ENCODE data around the gene STEAP3. TPM values are rescaled to one million over a fixed set of nuclear protein-coding genes. Genes with fewer than 3 reads are reported as not detected.

STEAP3 gene
- total RNA-seq (10 to 100 TPM in 3 of 5 donors, 1 to 10 TPM in 2; 5.3 to 56.7 (median 37.4) TPM), polyA plus RNA-seq (10 to 100 TPM in 2 of 3 donors, 1 to 10 TPM in 1; 2.9 to 12.8 (median 12.5) TPM)
- long read RNA-seq, donor 1, partial matches to known transcripts: 0 of 1 reads
- long read RNA-seq, donor 1, other reads (novel, unspliced or antisense): 0 of 1 reads
- long read RNA-seq, donor 2, partial matches to known transcripts: 0 of 2 reads
- long read RNA-seq, donor 2, other reads (novel, unspliced or antisense): 0 of 2 reads
- long read RNA-seq, donor 3, full-length matches to known transcripts: 1 of 1 reads
- long read RNA-seq, donor 3, partial matches to known transcripts: 0 of 1 reads
- long read RNA-seq, donor 3, other reads (novel, unspliced or antisense): 0 of 1 reads
- long read RNA-seq, donor 4: 0 reads
- long read RNA-seq, donor 5, partial matches to known transcripts: 0 of 2 reads
- long read RNA-seq, donor 5, other reads (novel, unspliced or antisense): 0 of 2 reads
- long read RNA-seq, donor 6: 0 reads
- long read RNA-seq, donor 7, full-length matches to known transcripts: 3 of 3 reads
- long read RNA-seq, donor 7, partial matches to known transcripts: 0 of 3 reads
- long read RNA-seq, donor 7, other reads (novel, unspliced or antisense): 0 of 3 reads
- long read RNA-seq, donor 8, full-length matches to known transcripts: 8 of 8 reads
- long read RNA-seq, donor 8, partial matches to known transcripts: 0 of 8 reads
- long read RNA-seq, donor 8, other reads (novel, unspliced or antisense): 0 of 8 reads
- long read RNA-seq, donor 9, full-length matches to known transcripts: 2 of 2 reads
- long read RNA-seq, donor 9, partial matches to known transcripts: 0 of 2 reads
- long read RNA-seq, donor 9, other reads (novel, unspliced or antisense): 0 of 2 reads
- long read RNA-seq, donor 10, partial matches to known transcripts: 0 of 3 reads
- long read RNA-seq, donor 10, other reads (novel, unspliced or antisense): 0 of 3 reads

- peak; percentile 91 to 93 for DNase-seq
- H3K27me3 ChIP-seq: peaks cover 0 to 9% (median 0%) of the 10 kb centered on the region in 3 donors
- H3K27ac ChIP-seq: peak within 1 kb of the TSS; percentile 76 to 86 (median 81)
- H3K36me3 ChIP-seq: no peaks in the 10 kb centered on the region
- peak within 1 kb of the TSS; percentile 63 to 81 (median 66) for H3K4me3 ChIP-seq
- no peaks in the 10 kb centered on the region for H3K9me3 ChIP-seq
- no peak for TF ChIP-seq EP300 (IDR thresholded peaks at IDR 0.05)
- TF ChIP-seq POLR2AphosphoS5 (IDR thresholded peaks at IDR 0.05): peak in 2 of 3 donors; percentile 58 to 68
- 0 to 1% (median 1%) methylated on average over 9 to 89 of the region's 89 CpGs for WGBS, 5 donors
- peaks cover 27 to 44% (median 40%) of the 10 kb centered on the region in 4 donors for H3K4me1 ChIP-seq
- intact Hi-C loops (cut with DNase I; ENCODE audit: low total_unique reads): no loop called here
Measured at GRCh38 chr2:119223521-119224390, at the start of gene STEAP3. Gene STEAP3 (plus strand): TSS chr2:119223834. CDS start chr2:119231013, 7,179 bp downstream.

- Histone ChIP-seq H3K27ac (no peak overlapping the region), H3K4me3 (no peak overlapping the region), H3K9me3 (no peaks in the 10 kb centered on the region), H3K36me3 (no peaks in the 10 kb centered on the region), H3K27me3 (peaks cover 0 to 14% (median 0%) of the 10 kb centered on the region in 3 donors), H3K4me1 (no peaks in the 10 kb centered on the region)
- 63 to 68% (median 66%) methylated on average over 19 to 22 of the region's 22 CpGs for WGBS, 5 donors
- peak; percentile 40 to 54 for DNase-seq
- intact Hi-C loops (cut with DNase I; ENCODE audit: low total_unique reads): no loop called here
- TF ChIP-seq, protein P1, sequence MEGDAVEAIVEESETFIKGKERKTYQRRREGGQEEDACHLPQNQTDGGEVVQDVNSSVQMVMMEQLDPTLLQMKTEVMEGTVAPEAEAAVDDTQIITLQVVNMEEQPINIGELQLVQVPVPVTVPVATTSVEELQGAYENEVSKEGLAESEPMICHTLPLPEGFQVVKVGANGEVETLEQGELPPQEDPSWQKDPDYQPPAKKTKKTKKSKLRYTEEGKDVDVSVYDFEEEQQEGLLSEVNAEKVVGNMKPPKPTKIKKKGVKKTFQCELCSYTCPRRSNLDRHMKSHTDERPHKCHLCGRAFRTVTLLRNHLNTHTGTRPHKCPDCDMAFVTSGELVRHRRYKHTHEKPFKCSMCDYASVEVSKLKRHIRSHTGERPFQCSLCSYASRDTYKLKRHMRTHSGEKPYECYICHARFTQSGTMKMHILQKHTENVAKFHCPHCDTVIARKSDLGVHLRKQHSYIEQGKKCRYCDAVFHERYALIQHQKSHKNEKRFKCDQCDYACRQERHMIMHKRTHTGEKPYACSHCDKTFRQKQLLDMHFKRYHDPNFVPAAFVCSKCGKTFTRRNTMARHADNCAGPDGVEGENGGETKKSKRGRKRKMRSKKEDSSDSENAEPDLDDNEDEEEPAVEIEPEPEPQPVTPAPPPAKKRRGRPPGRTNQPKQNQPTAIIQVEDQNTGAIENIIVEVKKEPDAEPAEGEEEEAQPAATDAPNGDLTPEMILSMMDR (IDR thresholded peaks at IDR 0.05): peak in 4 of 7 experiments; percentile 30 to 67 (median 53)
- no peak for TF ChIP-seq POLR2A (IDR thresholded peaks at IDR 0.05)
Measured at GRCh38 chr2:119174216-119174992, 49.2 kb upstream of the STEAP3 start.

DNA sequence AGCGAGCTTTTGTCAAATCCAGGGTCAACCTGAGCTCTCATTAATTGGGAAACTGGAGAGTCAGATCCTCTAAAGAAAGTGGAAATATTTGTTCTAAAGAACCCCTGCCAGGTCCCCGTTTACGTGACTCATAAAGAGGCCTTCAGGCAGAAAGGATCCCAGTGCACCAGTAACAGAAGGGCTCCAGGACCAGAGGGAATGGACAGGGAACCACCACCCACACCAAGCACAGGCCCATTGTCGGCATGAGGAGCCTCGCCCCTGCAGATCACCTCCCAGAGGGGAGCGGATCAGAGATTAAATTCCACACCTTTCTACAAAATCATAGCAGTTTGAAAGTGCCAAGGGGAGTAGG, 48.7 kb upstream of the STEAP3 start:
- intact Hi-C loops (cut with DNase I; ENCODE audit: low total_unique reads): no loop called here

More for the DNA sequence above, 48.7 kb upstream of the STEAP3 start:
- Histone ChIP-seq H3K9me3 (no peaks in the 10 kb centered on the region), H3K36me3 (no peaks in the 10 kb centered on the region), H3K27me3 (peaks cover 0 to 9% (median 0%) of the 10 kb centered on the region in 3 donors), H3K27ac (no peak overlapping the region), H3K4me1 (no peaks in the 10 kb centered on the region), H3K4me3 (no peak overlapping the region)
- TF ChIP-seq POLR2AphosphoS5 (IDR thresholded peaks at IDR 0.05) (no peak), EP300 (IDR thresholded peaks at IDR 0.05) (no peak), POLR2A (IDR thresholded peaks at IDR 0.05) (no peak)
- TF ChIP-seq, protein P1 (IDR thresholded peaks at IDR 0.05): no peak
- no peak for DNase-seq
- 73 to 86% (median 76%) methylated on average over 6 of the region's 6 CpGs for WGBS, 5 donors
